RWPE1 (cell line): ENCODE measurements around the gene TLX1.

Source experiments
- CTCF ChIA-PET: fragments of 350-600 bp; sonication (Branson Sonifier 250); formaldehyde crosslinking; extraction: SDS; loops from one replicate; lab custom pipeline; 2021; lab: Yijun Ruan, JAX
- POLR2A ChIA-PET: fragments of 400-600 bp; formaldehyde crosslinking; extraction: SDS; loops from one replicate; lab custom pipeline; 2020; ENCODE audit warnings: antibody characterized with exemption; ENCODE audit not compliant: low non-redundant PET; lab: Yijun Ruan, JAX
- DNase-seq: peaks from one replicate; pipeline ENCODE4 v3.0.0; 2012; ENCODE audit warnings: low spot score
- H3K27ac ChIP-seq: fragments of 450-650 bp; 2 replicates; pipeline ENCODE4 v1.5.1; 2017
- CTCF ChIP-seq: fragments of 450-650 bp; conservative IDR thresholded peaks from 2 replicates; pipeline ENCODE4 v1.5.1; 2017; ENCODE audit warnings: low read depth, mild to moderate bottlenecking

TLX1 gene

GRCh38 chr10:101162677-101163076 lies 31.6 kb downstream of the TLX1 start:
- POLR2A ChIA-PET: no interaction called here
- CTCF ChIA-PET: interaction anchor here (0.6 kb wide), 1 partner anchor 384 kb away, joined by 6 read pairs; no protein-coding TSS in a partner anchor
- DNase-seq: no peak
- H3K27ac ChIP-seq: no peak overlapping the region
- TF ChIP-seq CTCF: no peak

- ChIA-PET CTCF (interaction anchor here (0.6 to 1.1 kb wide), 5 partner anchors 9 to 791 kb away, joined by 3 to 4 read pairs (median 3); no protein-coding TSS in a partner anchor), POLR2A (no interaction called here)
- DNase-seq: no peak
- no peak overlapping the region for H3K27ac ChIP-seq
- TF ChIP-seq CTCF: no peak
Observed at GRCh38 chr10:101164020-101164419, 32.9 kb downstream of the TLX1 start.

GRCh38 chr10:101165736-101166135 lies 34.6 kb downstream of the TLX1 start:
- CTCF ChIA-PET: interaction anchor here (0.6 to 1.1 kb wide), 3 partner anchors 14 to 686 kb away, joined by 3 to 8 read pairs (median 4); no protein-coding TSS in a partner anchor
- TF ChIP-seq CTCF: no peak

GRCh38 chr10:101166430-101166829 lies 35.3 kb downstream of the TLX1 start:
- ChIA-PET POLR2A (no interaction called here), CTCF (interaction anchor here (1.0 to 1.1 kb wide), 2 partner anchors 15 to 48 kb away, joined by 4 to 8 read pairs; no protein-coding TSS in a partner anchor)
- no peak for DNase-seq
- no peak for TF ChIP-seq CTCF
- no peak overlapping the region for H3K27ac ChIP-seq

More at GRCh38 chr10:101165736-101166135, 34.6 kb downstream of the TLX1 start:
- POLR2A ChIA-PET: no interaction called here
- H3K27ac ChIP-seq: no peak overlapping the region
- DNase-seq: no peak

- POLR2A ChIA-PET: no interaction called here
- TF ChIP-seq CTCF: no peak
- CTCF ChIA-PET: interaction anchor here (0.6 kb wide), 1 partner anchor 29 kb away, joined by 5 read pairs; no protein-coding TSS in a partner anchor
- H3K27ac ChIP-seq: no peak overlapping the region
- DNase-seq: no peak
Observed at GRCh38 chr10:101172741-101173140, 41.6 kb downstream of the TLX1 start.

- H3K27ac ChIP-seq: no peak overlapping the region
- ChIA-PET CTCF (interaction anchor here (1.0 kb wide), 1 partner anchor 32 kb away, joined by 3 read pairs; no protein-coding TSS in a partner anchor), POLR2A (no interaction called here)
- no peak for TF ChIP-seq CTCF
- no peak for DNase-seq
Observed at GRCh38 chr10:101174319-101174718, 43.2 kb downstream of the TLX1 start.
